Spleen (tissue), 11 donors: ENCODE data around the gene AVP. TPM values are rescaled to one million over a fixed set of nuclear protein-coding genes. Genes with fewer than 3 reads are reported as not detected.

Experiments used
- DNase-seq: peaks from one replicate; pipeline ENCODE4 v3.0.0-alpha.2; 2020
- H3K27ac ChIP-seq, 8 donors: fragments of 200-600 bp; sonication (generic) in 7 of 8; 1 replicate in 4 of 8; 2 replicates in 4 of 8; pipeline versions ENCODE4 v1.5.0 to v1.8.0; 2016 to 2021; ENCODE audit warnings: inconsistent platforms in 4 of 8, mild to moderate bottlenecking in 4 of 8, moderate library complexity in 1 of 8
- H3K27me3 ChIP-seq, 7 donors: fragments of 200-600 bp; sonication (generic) in 6 of 7; replicated peaks in 1 of 7; 1 replicate in 4 of 7; 2 replicates in 3 of 7; pipeline versions ENCODE4 v1.5.0 to v1.8.0; 2016 to 2021; ENCODE audit warnings: inconsistent platforms in 3 of 7, mild to moderate bottlenecking in 1 of 7
- H3K36me3 ChIP-seq, 6 donors: fragments of 200-600 bp; sonication (generic) in 5 of 6; 1 replicate in 4 of 6; 2 replicates in 2 of 6; pipeline versions ENCODE4 v1.5.0 to v1.8.0; 2016 to 2021; ENCODE audit warnings: inconsistent platforms in 2 of 6
- H3K4me1 ChIP-seq, 6 donors: fragments of 200-600 bp; sonication (generic) in 5 of 6; 1 replicate in 3 of 6; 2 replicates in 3 of 6; pipeline versions ENCODE4 v1.5.0 to v1.8.0; 2016 to 2021; ENCODE audit warnings: inconsistent platforms in 3 of 6
- H3K4me3 ChIP-seq, 8 donors: fragments of 200-600 bp; sonication (generic) in 7 of 8; 1 replicate in 4 of 8; 2 replicates in 4 of 8; pipeline versions ENCODE4 v1.5.0 to v1.8.0; 2016 to 2021; ENCODE audit warnings: inconsistent platforms in 4 of 8, mild to moderate bottlenecking in 4 of 8, moderate library complexity in 2 of 8
- H3K9me3 ChIP-seq, 8 donors: fragments of 200-600 bp; sonication (generic) in 7 of 8; 1 replicate in 4 of 8; 2 replicates in 4 of 8; pipeline versions ENCODE4 v1.5.0 to v1.8.0; 2016 to 2021; ENCODE audit warnings: inconsistent platforms in 4 of 8
- CTCF ChIP-seq, 11 experiments: fragments of 200-600 bp in 7 of 11; fragments of 450-650 bp in 4 of 11; sonication (generic) in 4 of 11; IDR thresholded peaks in 8 of 11; conservative IDR thresholded peaks in 3 of 11; 1 replicate in 7 of 11; 2 replicates in 4 of 11; pipeline versions ENCODE4 v1.4.0 to v1.8.0; 2016 to 2021; ENCODE audit warnings: antibody characterized with exemption in 11 of 11, inconsistent platforms in 4 of 11, mild to moderate bottlenecking in 1 of 11
- POLR2A ChIP-seq, 3 donors: fragments of 450-650 bp; IDR thresholded peaks; one replicate each; pipeline ENCODE4 v1.5.1; 2017; ENCODE audit warnings: antibody characterized with exemption in 3 of 3, mild to moderate bottlenecking in 1 of 3
- POLR2AphosphoS5 ChIP-seq, 3 donors: sonication (generic); formaldehyde crosslinking; IDR thresholded peaks; one replicate each; pipeline ENCODE4 v1.5.1; 2017; ENCODE audit warnings: antibody characterized with exemption in 3 of 3
- WGBS, 5 donors: extraction: QIAGEN DNeasy Blood & Tissue Kit in 3 of 5; methylation state at CpG; one replicate each; pipeline versions ENCODE4 v1.1.5 to v1.1.7; 2013 to 2018; 5-methylcytosine and 5-hydroxymethylcytosine counted together
- intact Hi-C: fragments of 100-400 bp; cut with DNase I; formaldehyde crosslinking; loops from one replicate; pipeline ENCODE4 v1.15.0; 2023; ENCODE audit warnings: low total_unique reads
- polyA plus RNA-seq, 3 donors: library from polyadenylated mRNA; stranded (reverse); fragments of 200-250 nt; gene quantifications; one replicate each; pipeline ENCODE4 v1.2.1, GENCODE V29; 2013
- total RNA-seq, 7 donors: library from RNA; depleted of rRNA in 3 of 7; stranded (reverse); fragments of >200 nt in 3 of 7; fragmentation: NEBNext Ultra II Directional in 4 of 7; extraction: Animal tissue kit (Norgen Biotek cat#: 25700) in 4 of 7; gene quantifications; one replicate each; pipeline versions ENCODE4 v1.1.0 to v1.2.1, GENCODE V29; 2016 to 2021
- donor health status: healthy with polysubstance abuse.
- donor health status: DM: no; HTN: no; CAD: no; lungs with moderate emphysema.
- donor health status: DM: no; HTN: no; CAD: no.
- donor health status: Bipolar disorder and iron deficiency.
- donor health status: healthy.
- donor health status: DM: no; HTN: no; CAD: no.
- donor health status: DM: yes; HTN: yes; CAD: no.

The AVP gene
- total and polyA plus RNA-seq, 10 donors, result 2.2 TPM; not detected in 9

- DNase-seq, result no peak
- H3K36me3 ChIP-seq, result peaks cover 0 to 43% (median 21%) of the 10 kb centered on the region in 6 donors
- no peaks in the 10 kb centered on the region for H3K9me3 ChIP-seq
- H3K4me1 ChIP-seq, result peaks cover 7 to 33% (median 25%) of the 10 kb centered on the region in 6 donors
- intact Hi-C loops, result no loop called here
- TF ChIP-seq POLR2AphosphoS5 (IDR thresholded peaks at IDR 0.05), result no peak
- TF ChIP-seq CTCF (IDR thresholded peaks at IDR 0.05 in 8 of 11, conservative IDR thresholded peaks at IDR 0.05 in 3 of 11), result no peak
- peak in 1 of 3 donors; percentile 1 for TF ChIP-seq POLR2A (IDR thresholded peaks at IDR 0.05)
- peak overlapping the region; percentile 88 to 100 (median 99) for H3K4me3 ChIP-seq
- peak overlapping the region; percentile 77 to 97 (median 91) for H3K27ac ChIP-seq
- H3K27me3 ChIP-seq, result no peaks in the 10 kb centered on the region
- 2 to 5% (median 4%) methylated on average over 11 to 24 of the region's 24 CpGs for WGBS, 5 donors
Measured at GRCh38 chr20:3045042-3045815, 39.3 kb downstream of the AVP start.

- 89 to 100% (median 92%) methylated on average over 2 to 8 of the region's 8 CpGs for WGBS, 5 donors
- TF ChIP-seq POLR2AphosphoS5 (IDR thresholded peaks at IDR 0.05) (peak in 2 of 3 donors; percentile 15 to 48), CTCF (IDR thresholded peaks at IDR 0.05 in 8 of 11, conservative IDR thresholded peaks at IDR 0.05 in 3 of 11) (no peak), POLR2A (IDR thresholded peaks at IDR 0.05) (no peak)
- H3K4me1 ChIP-seq, result peaks cover 7 to 33% (median 25%) of the 10 kb centered on the region in 6 donors
- peak overlapping the region in 1 of 8 donors; percentile 99 for H3K4me3 ChIP-seq
- peak overlapping the region in 3 of 8 donors; percentile 85 to 97 (median 95) for H3K27ac ChIP-seq
- DNase-seq, result peak; percentile 78
- no peaks in the 10 kb centered on the region for H3K9me3 ChIP-seq
- no peaks in the 10 kb centered on the region for H3K27me3 ChIP-seq
- intact Hi-C loops, result no loop called here
- peaks cover 0 to 43% (median 25%) of the 10 kb centered on the region in 6 donors for H3K36me3 ChIP-seq
Measured at GRCh38 chr20:3044336-3044965, 40.1 kb downstream of the AVP start.

- Histone ChIP-seq H3K9me3 (no peaks in the 10 kb centered on the region), H3K4me3 (no peak within 1 kb of the TSS), H3K4me1 (peaks cover 7 to 33% (median 25%) of the 10 kb centered on the region in 6 donors), H3K27ac (peak within 1 kb of the TSS in 4 of 8 donors; percentile 16 to 97 (median 46)), H3K27me3 (no peaks in the 10 kb centered on the region), H3K36me3 (peaks cover 0 to 43% (median 27%) of the 10 kb centered on the region in 6 donors)
- no peak for DNase-seq
- 76 to 89% (median 83%) methylated on average over 2 to 3 of the region's 3 CpGs for WGBS, 5 donors
- intact Hi-C loops, result no loop called here
- TF ChIP-seq CTCF (IDR thresholded peaks at IDR 0.05 in 8 of 11, conservative IDR thresholded peaks at IDR 0.05 in 3 of 11) (no peak), POLR2AphosphoS5 (IDR thresholded peaks at IDR 0.05) (no peak), POLR2A (IDR thresholded peaks at IDR 0.05) (no peak)
Measured at GRCh38 chr20:3043322-3043721, 41.2 kb downstream of the AVP start, which contains the start of gene GNRH2. Gene GNRH2, plus strand, starts transcription at chr20:3043622. Its CDS starts 793 bp downstream, at chr20:3044415.

- Histone ChIP-seq H3K4me3 (no peak overlapping the region), H3K27me3 (no peaks in the 10 kb centered on the region), H3K4me1 (peaks cover 7 to 29% (median 22%) of the 10 kb centered on the region in 6 donors), H3K9me3 (no peaks in the 10 kb centered on the region), H3K36me3 (peaks cover 0 to 43% (median 29%) of the 10 kb centered on the region in 6 donors), H3K27ac (peak overlapping the region in 4 of 8 donors; percentile 16 to 59 (median 46))
- WGBS, 5 donors, result 88 to 96% (median 94%) methylated on average over 4 to 5 of the region's 5 CpGs
- TF ChIP-seq POLR2AphosphoS5 (IDR thresholded peaks at IDR 0.05), result peak in 1 of 3 donors; percentile 30
- TF ChIP-seq POLR2A (IDR thresholded peaks at IDR 0.05), result no peak
- DNase-seq, result peak; percentile 45
- intact Hi-C loops, result no loop called here
Measured at GRCh38 chr20:3042625-3043024, 41.9 kb downstream of the AVP start.
